ENCODE measurements around the gene KCNE1.
"Not testable (repeated sequence)": the region's sequence is repeated elsewhere in the genome, so short reads cannot be mapped to it uniquely, and the experiment has no call there.

- TF ChIP-seq CTCF (conservative IDR thresholded peaks at IDR 0.05; ENCODE audit: low read length); EZH2phosphoT487 (IDR thresholded peaks at IDR 0.05; ENCODE audit: borderline replicate concordance): not testable (repeated sequence)
Observed at GRCh38 chr21:34405686-34406085, 106.3 kb downstream of the KCNE1 start.
